Fibroblast of peridontal ligament (primary cell): Measurements from ENCODE around the gene SLC10A7.

Source experiments
- DNase-seq: peaks from one replicate; pipeline ENCODE4 v3.0.0-alpha.2; 2010; ENCODE audit errors: extremely low read depth

The SLC10A7 gene

GRCh38 chr4:146494143-146494542, 27.6 kb downstream of the SLC10A7 start:
- DNase-seq = no peak

GRCh38 chr4:146490106-146490505, 31.6 kb downstream of the SLC10A7 start:
- DNase-seq = no peak

GRCh38 chr4:146488495-146489174, 33.1 kb downstream of the SLC10A7 start:
- no peak for DNase-seq

- DNase-seq = no peak
Observed at GRCh38 chr4:146486565-146486964, 35.2 kb downstream of the SLC10A7 start.

DNA sequence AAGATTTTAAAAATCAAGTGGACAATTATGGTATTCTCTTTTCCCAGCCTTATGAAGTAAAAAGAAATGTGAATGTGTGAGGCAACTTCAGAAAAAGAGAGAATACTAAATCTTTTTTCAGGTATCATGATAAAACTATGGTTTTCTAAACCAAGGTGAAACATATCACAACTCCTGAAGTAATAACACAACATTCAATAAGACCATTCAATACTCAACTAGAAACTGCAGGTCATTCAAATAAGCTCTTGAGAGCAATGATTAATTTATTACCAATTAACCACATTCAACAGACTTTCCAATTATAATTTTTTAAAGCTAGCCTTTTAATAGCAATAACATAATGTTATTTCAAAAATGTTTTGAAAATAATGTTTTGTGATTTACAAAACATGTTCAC, 35.8 kb downstream of the SLC10A7 start:
- no peak for DNase-seq

GRCh38 chr4:146482788-146483187, 39.0 kb downstream of the SLC10A7 start:
- DNase-seq = no peak

- no peak for DNase-seq
Observed at GRCh38 chr4:146481246-146481645, 40.5 kb downstream of the SLC10A7 start.

GRCh38 chr4:146478009-146478408, 43.7 kb downstream of the SLC10A7 start:
- DNase-seq = no peak

GRCh38 chr4:146477054-146477453, 44.7 kb downstream of the SLC10A7 start:
- DNase-seq = no peak

GRCh38 chr4:146472404-146472803, 49.3 kb downstream of the SLC10A7 start:
- no peak for DNase-seq

DNA sequence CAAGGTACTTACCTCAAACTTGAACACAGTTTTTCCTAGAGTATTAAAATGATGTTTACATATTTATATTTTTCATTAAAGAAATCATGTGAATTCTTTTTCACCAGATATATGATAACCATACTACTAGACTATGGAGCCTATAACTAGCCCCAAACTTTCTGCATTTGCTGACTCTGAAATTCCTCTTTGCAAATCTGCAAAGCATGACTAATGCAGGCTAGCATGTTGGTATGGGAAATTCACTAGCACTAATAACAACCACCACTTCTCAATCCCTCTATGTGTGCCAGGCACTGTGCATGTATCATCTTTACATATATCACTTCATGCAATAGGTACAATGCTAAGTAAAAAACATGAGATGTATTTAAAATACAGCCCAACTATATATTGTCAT, 51.1 kb downstream of the SLC10A7 start:
- peak; percentile 10 for DNase-seq

DNA sequence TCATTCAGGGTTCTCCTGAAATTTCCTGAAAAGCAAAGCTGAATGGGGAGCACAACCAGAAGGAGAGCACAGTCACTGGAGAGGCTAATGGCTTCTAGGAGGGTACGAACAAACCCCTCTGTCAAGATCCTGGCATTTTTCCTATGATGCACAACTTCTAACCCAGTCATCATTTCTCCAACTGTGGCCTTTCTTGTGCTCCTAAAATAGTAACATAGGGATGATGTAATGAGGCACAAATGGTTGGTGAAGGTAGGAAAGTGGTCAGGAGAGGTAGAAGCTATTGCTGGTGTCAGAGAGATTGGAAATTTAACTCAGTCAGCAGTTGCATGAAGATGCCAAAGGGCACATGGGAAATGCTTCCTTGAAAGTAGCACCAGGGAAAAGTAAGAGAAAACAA, 52.7 kb downstream of the SLC10A7 start:
- no peak for DNase-seq

GRCh38 chr4:146465628-146466027, 56.1 kb downstream of the SLC10A7 start:
- DNase-seq = no peak

GRCh38 chr4:146462251-146462650, 59.5 kb downstream of the SLC10A7 start:
- no peak for DNase-seq

DNA sequence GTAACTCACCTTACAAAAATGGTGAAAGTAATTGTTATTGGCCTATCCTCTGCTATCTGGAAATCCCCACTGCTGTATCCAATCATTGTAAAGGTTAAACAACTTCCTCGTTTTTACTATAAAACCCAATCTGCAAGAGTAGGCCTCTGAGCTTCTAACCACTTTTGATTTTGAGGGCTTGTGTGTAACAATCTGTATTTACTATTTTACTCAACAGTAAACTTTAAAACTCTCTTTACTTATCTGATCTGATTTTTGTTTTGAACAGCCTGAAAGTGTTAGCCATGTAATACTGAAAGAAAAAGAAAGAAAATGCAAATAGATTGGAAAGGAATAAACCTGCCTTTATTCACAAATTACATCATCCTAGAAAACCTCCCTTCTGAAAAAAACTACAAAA, 63.1 kb downstream of the SLC10A7 start:
- peak; percentile 51 for DNase-seq

DNA sequence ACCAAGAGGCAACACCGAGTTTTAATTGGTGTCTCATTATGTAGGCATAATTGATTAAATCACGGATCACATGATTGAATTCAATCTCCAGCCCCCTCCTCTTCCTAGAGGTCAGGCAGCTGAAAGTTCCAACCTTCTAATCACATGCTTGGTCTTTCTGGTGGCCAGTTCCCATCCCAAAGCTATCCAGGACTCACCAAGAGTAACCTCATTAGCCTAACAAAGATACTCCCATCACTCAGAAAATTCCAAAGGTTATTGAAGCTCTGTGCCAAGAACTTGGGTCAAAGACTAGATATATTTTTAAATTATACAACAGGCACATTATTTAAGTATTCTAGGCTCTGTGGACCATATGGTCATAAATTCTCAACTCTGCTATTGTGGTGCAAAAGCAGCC, 65.1 kb downstream of the SLC10A7 start:
- no peak for DNase-seq

- DNase-seq = no peak
Observed at GRCh38 chr4:146453181-146453807, 68.4 kb downstream of the SLC10A7 start.

DNA sequence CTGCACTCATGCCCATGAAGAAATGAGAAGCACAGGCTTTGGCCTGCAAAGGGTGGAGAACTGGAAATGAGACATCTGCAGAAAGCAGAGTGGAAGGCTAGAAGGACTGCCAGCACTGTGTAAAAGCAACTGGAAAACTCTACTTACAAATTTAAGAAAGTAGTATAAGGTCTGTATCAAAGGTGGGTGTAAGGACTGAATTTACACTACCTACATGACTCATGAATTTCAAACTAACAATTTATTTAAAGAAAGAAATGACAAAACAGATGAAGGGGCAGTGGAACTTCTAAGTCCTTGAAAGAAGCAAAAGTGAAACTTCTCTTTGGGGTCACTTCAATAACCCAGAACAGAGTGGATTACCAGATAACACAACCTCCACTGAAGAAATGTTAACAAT, 71.2 kb downstream of the SLC10A7 start:
- DNase-seq = peak; percentile 48

GRCh38 chr4:146446555-146446954, 75.2 kb downstream of the SLC10A7 start:
- DNase-seq = no peak

- DNase-seq = no peak
Observed at GRCh38 chr4:146445198-146446150, 76.3 kb downstream of the SLC10A7 start.

DNA sequence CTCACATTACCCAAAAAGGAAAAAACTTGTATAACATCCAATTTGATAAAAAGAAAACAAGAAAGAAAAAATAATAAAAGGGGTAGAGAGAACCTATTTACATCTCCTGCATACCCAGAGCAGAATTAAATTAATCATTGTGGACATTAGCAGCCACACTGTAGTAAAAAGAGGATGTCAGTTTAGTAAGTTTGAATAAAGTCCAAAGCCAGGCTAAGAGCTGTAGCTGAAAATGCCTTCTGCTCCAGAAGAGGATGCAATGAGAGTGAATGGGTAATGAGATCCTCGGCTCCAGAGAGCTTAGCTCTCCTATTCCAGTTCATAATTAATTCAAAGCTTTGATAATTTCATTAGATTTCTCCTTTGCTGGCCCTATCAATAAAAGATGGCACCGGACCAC, 78.2 kb downstream of the SLC10A7 start:
- DNase-seq = no peak

DNA sequence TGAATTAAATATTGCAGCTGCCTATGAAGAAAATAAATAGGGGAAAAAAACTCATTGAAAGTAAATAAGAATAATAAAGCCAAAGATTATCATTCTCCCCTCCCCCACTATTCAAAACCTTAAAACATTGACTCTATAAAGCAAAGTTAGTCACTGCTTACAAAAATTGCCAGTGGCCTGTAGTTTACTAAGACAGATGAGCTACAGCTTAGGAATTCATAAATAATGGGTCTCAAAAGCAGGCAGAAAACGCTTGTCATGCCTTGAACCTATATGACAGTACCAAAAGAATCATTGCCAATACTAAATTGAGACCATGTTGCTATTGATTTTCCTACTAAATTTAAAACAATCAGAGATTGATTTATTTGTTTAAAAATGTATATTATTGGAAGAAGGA, 78.9 kb downstream of the SLC10A7 start:
- DNase-seq = peak; percentile 71

- DNase-seq = peak; percentile 27
Observed at GRCh38 chr4:146439999-146440398, 81.7 kb downstream of the SLC10A7 start.
